HG03175 (cell line): ENCODE results near the gene PSMB7.

ENCODE experiments used
- ATAC-seq: cut with Tn5 transposase; IDR thresholded peaks from one replicate; pipeline ENCODE4 v1.9.1; 2021; ENCODE audit warnings: mild to moderate bottlenecking, moderate library complexity; ENCODE audit not compliant: unreplicated experiment

Gene PSMB7

GRCh38 chr9:124359426-124359825 lies 55.8 kb downstream of the PSMB7 start:
- ATAC-seq, result no peak

GRCh38 chr9:124358631-124359030 lies 56.6 kb downstream of the PSMB7 start:
- no peak for ATAC-seq

DNA sequence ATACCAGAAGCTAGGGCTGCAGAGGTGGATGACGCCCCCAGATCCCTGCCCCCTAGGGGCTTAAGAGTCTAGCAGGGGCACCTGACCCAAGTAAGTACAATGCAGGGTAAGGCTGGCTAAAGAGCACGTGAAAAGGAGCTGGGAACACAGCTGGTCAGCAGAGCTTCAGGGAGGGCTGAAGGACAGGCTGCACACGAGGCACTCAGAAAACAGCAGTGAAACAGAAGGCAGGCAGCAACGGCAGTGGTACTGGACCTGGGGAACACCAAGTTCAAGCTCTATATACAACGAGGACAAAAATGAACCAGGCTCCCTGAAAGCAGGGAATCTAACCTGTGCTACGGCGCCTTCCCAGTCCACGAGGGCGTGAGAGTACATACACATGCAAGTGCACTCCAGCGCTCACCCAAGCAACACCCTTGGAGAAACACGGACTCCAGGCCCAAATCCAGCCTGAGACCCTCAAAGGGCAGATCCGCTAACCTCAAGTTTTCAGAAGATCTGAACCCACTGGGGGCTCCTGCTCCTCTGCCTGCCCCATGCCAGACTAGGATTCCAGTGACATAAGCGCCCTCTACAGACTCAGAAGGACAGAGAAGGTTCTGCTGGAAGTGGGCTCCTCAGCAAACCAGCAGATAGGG lies 57.4 kb downstream of the PSMB7 start:
- ATAC-seq, result no peak

GRCh38 chr9:124356745-124357390 lies 58.4 kb downstream of the PSMB7 start:
- no peak for ATAC-seq

DNA sequence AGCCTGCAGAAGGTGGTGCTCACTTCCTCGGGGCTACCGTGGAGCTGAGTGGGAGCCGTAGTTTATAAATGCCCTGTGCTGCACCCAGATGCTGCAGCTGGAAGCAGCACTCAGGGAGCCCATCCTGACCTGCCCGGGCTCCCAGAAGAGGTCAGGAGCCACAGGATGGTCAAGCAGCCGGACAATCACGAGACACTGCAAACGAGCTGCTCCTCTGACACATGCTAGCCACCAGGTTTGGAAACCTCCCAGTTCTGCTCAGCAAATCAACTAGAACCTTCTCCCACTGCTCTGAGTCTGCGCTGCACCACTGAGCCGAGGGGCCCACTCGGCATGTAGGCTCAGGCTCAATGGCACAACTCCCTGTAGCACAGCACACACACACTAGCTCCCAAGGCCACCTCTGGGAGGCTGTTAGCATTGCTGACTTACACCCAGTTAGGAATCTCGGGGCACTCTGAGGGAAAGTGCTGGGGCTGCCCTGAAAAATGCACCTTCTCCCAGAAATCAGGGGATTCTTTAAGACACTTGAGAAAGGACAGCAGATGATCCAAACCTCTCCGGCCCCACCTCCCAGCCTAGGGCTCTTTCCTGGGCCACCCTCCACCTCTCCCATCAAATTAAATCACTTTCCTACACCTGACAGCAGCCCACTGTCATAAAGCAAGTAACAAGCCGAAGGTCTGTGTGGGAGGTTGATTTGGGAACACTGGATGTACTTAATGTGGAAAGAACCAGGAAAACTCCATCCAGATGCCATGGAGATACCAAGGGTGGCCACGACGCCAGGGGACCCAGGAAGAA lies 59.1 kb downstream of the PSMB7 start:
- no peak for ATAC-seq

- no peak for ATAC-seq
Measured at GRCh38 chr9:124355039-124355940, 60.0 kb downstream of the PSMB7 start.

- no peak for ATAC-seq
Measured at GRCh38 chr9:124354346-124355038, 60.8 kb downstream of the PSMB7 start.

DNA sequence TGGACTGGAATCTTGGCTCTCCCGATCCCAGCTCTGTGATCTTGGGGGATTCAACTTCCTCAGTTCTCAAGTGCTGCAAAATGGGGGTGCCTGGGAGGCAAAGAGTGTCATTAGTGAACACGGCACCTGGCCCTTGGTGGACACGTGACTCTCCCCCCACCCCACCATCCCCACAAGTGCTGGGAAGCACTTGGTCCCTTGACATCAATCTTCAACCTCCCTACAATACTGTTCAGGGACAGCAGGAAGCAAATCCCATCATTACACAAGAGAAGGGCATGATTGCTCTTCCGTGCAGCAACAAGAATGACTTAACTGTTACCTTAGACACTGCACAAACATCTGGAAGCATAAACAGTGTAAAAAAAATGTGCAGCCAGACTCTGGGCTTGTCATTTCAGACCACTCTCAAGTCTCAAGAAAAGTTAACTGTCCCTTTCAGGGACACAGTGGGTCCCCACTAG lies 61.4 kb downstream of the PSMB7 start:
- ATAC-seq, result no peak

GRCh38 chr9:124353166-124353768 lies 62.0 kb downstream of the PSMB7 start:
- no peak for ATAC-seq

DNA sequence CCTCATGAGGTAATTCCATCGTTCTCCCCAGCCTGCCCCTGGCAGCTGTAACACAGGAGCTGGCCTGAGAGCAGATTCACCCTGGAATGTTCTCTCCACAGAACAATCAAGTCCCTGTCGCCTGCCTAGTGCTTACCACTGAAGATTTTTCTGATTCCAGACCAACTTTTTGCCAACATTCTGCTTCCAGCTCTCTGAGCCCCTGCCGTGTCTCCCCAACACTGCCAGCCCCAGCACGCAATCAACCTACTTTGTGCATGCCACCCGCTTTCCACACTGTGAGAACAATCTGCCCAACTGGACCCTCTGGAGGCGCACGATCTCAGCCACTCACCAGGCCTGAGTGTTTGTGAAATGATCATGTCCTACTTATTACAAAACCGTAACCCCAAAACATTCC lies 62.6 kb downstream of the PSMB7 start:
- ATAC-seq, result no peak

DNA sequence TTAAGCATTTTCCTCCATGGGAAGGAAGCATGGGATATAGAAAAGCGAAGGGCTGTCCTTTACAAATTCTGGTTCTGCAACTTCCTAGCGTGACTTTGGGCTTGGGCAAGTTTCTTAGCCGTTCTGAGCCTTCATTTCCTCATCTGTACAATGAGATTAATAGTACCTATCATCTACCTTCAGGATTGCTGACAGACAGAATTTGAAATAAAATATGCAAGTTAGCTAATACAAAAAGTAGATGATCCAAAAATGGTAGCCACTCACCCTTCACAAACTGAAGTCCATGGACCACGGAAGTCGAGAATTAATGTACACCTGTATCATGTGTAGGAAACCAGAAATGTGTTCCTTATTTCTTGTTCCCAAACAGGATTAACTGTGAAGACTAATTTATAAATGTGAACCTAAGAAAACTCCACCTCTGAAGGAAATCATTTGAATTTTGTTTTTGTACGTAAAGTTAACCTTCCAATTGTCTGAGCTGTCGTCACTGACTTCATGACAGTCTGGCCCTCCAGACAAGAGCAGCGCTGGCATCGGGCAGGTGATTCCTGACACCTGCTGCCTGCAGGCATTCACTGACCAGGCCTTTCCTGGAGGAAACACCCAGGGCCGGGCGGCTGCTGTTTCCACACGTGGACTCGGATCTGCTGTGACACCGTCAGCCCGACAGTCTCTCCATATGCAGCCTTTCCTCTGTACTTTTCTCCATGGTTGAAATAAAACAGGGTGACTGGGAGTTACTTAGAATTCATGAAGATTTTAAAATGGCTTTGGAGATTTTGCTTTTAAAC lies 63.4 kb downstream of the PSMB7 start:
- ATAC-seq, result no peak

DNA sequence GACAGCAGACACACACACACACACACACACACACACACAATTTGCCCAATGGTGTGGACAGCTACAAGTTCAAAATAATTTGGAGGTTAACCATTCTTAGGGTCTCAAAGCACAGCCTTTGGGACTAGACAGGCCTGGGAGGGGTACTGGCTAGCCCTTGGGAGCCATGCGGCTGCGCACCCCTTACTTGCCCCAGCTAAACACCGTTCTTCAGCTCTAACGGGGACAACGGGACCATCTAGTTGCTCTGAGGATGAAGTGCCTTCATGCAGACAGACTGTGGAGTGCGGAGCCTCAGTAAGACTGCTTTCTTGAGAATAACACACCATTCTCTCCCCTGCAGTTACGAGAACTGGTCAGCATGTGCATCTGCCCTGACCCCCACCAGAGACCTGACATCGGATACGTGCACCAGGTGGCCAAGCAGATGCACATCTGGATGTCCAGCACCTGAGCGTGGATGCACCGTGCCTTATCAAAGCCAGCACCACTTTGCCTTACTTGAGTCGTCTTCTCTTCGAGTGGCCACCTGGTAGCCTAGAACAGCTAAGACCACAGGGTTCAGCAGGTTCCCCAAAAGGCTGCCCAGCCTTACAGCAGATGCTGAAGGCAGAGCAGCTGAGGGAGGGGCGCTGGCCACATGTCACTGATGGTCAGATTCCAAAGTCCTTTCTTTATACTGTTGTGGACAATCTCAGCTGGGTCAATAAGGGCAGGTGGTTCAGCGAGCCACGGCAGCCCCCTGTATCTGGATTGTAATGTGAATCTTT lies 64.6 kb downstream of the PSMB7 start:
- no peak for ATAC-seq

GRCh38 chr9:124349675-124350493 lies 65.4 kb downstream of the PSMB7 start:
- ATAC-seq, result no peak

- no peak for ATAC-seq
Measured at GRCh38 chr9:124349267-124349666, 66.0 kb downstream of the PSMB7 start.

DNA sequence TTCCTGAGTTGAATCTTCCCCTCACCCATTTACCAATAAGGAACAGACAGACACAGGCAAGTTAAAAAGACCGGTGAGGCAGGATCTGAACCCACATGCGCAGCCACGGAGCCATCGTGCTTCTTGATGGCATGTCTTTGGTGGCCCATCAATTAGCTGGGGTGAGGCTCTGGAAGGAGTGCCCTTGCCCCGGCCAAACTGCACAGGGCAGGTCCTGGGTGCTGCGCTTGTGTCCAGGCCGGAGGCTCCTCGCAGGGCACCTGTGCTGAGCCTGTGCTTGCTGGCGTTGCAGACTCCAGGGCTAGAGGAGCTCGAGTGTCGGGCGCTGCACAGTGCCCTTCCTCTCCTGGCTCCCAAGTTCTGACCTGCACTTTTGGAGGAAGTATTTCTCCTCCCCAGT lies 66.4 kb downstream of the PSMB7 start:
- no peak for ATAC-seq

DNA sequence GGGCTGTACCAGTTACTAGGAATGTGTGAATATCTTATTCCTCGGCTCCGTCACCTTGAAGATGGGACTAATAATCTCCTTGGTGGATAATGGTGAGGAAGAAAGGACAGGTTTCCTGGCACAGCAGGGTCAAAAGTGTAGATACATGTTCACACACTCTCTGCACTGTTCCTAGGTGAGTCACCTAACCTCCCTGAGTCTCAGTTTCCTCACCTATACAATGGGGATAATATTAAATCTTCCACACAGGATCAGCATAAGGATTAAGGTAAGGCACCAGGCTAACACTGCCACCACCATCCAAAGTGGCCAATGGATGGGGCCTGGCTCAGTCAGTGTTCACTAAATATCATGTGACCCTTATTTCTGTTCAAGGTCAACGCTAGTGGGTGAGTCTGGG lies 66.9 kb downstream of the PSMB7 start:
- ATAC-seq, result no peak

- ATAC-seq, result no peak
Measured at GRCh38 chr9:124347968-124348358, 67.3 kb downstream of the PSMB7 start.
